Pancreas (tissue), 10 donors: ENCODE data around the gene PTMA. TPM values are rescaled to one million over a fixed set of nuclear protein-coding genes. Genes with fewer than 3 reads are reported as not detected.

Experiments
- ATAC-seq, 4 donors: fragments of 200-7000 bp; cut with Tn5 transposase; one replicate each; pipeline versions ENCODE4 v1.8.0 to v1.9.1; 2020; ENCODE audit warnings: mild to moderate bottlenecking in 4 of 4, moderate library complexity in 4 of 4
- DNase-seq, 6 donors: peaks; one replicate each; pipeline ENCODE4 v3.0.0-alpha.2; 2020
- FAIRE-seq: peaks from 2 replicates; lab custom pipeline; 2012; peaks lifted over from hg19 to GRCh38; lab: Jason Lieb, UNC
- H3K27ac ChIP-seq, 4 donors: fragments of 200-600 bp; sonication (generic); 1 replicate in 3 of 4; 2 replicates in 1 of 4; pipeline versions ENCODE4 v1.5.0 to v1.8.0; 2020
- H3K27me3 ChIP-seq, 4 donors: fragments of 200-600 bp; one replicate each; pipeline ENCODE4 v1.8.0; 2021
- H3K36me3 ChIP-seq, 3 donors: fragments of 200-600 bp; sonication (generic) in 1 of 3; one replicate each; pipeline versions ENCODE4 v1.5.0 to v1.8.0; 2020 to 2021
- H3K4me1 ChIP-seq, 3 donors: fragments of 200-600 bp; one replicate each; pipeline ENCODE4 v1.8.0; 2021
- H3K4me3 ChIP-seq, 4 donors: fragments of 200-600 bp; sonication (generic) in 2 of 4; one replicate each; pipeline versions ENCODE4 v1.5.0 to v1.8.0; 2020 to 2021
- H3K9me3 ChIP-seq, 4 donors: fragments of 200-600 bp; one replicate each; pipeline ENCODE4 v1.8.0; 2021
- CTCF ChIP-seq, 4 donors: fragments of 200-600 bp; sonication (generic) in 3 of 4; IDR thresholded peaks; one replicate each; pipeline versions ENCODE4 v1.5.0 to v1.8.0; 2021; ENCODE audit warnings: antibody characterized with exemption in 4 of 4
- WGBS, 2 donors: extraction: QIAGEN DNeasy Blood & Tissue Kit; methylation state at CpG; one replicate each; pipeline ENCODE4 v1.1.7; 2013; 5-methylcytosine and 5-hydroxymethylcytosine counted together
- intact Hi-C, 3 donors: fragments of 100-400 bp; cut with DNase I; formaldehyde crosslinking; loops; one replicate each; pipeline versions ENCODE4 v1.11.1 to v1.14.2; 2022
- polyA plus RNA-seq, 2 donors: library from polyadenylated mRNA; stranded (reverse); fragments of 200-250 nt; gene quantifications; one replicate each; pipeline ENCODE4 v1.2.3, GENCODE V29; 2013
- total RNA-seq, 6 donors: library from RNA; stranded (reverse); fragmentation: NEBNext Ultra II Directional in 4 of 6; extraction: Animal tissue kit (Norgen Biotek cat#: 25700) in 4 of 6; gene quantifications; one replicate each; pipeline versions ENCODE4 v1.2.1 to v1.2.4, GENCODE V29; 2021 to 2023
- donor health status: healthy with polysubstance abuse.
- donor health status: DM: no; HTN: no; CAD: no; lungs with moderate emphysema.
- donor health status: DM: no; HTN: no; CAD: no.
- donor health status: control.
- donor health status: control.
- donor health status: Bipolar disorder and iron deficiency.
- donor health status: DM: yes; HTN: yes; CAD: no.
- donor health status: DM: no; HTN: no; CAD: no.
- donor health status: DM: no; HTN: no; CAD: no.
- donor health status: DM: yes; HTN: yes; CAD: no.

Gene PTMA
- total and polyA plus RNA-seq, 8 donors = 319 to 751 (median 531) TPM

GRCh38 chr2:231674587-231675338 lies 33.6 kb upstream of the PTMA start:
- peak; percentile 69 to 76 (median 72) for ATAC-seq
- no peak for FAIRE-seq
- intact Hi-C loops = loop anchor here in 2 of 3 donors (5.0 kb wide), 2 partner anchors 57 to 62 kb away; no protein-coding TSS in a partner anchor

GRCh38 chr2:231676243-231676642 lies 32.1 kb upstream of the PTMA start:
- DNase-seq = no peak
- Histone ChIP-seq H3K36me3 (no peaks in the 10 kb centered on the region), H3K27ac (no peak overlapping the region), H3K4me3 (no peak overlapping the region), H3K9me3 (no peaks in the 10 kb centered on the region), H3K27me3 (no peaks in the 10 kb centered on the region), H3K4me1 (peaks cover 0 to 6% (median 0%) of the 10 kb centered on the region in 3 donors)
- ATAC-seq = no peak
- no peak for FAIRE-seq
- intact Hi-C loops = loop anchor here in 1 of 3 donors (2.0 kb wide), 1 partner anchor 39 kb away; no protein-coding TSS in a partner anchor
- 77 to 88% methylated on average over 6 of the region's 6 CpGs for WGBS, 2 donors
- no peak for TF ChIP-seq CTCF (IDR thresholded peaks at IDR 0.05)

More at GRCh38 chr2:231674587-231675338, 33.6 kb upstream of the PTMA start:
- H3K36me3 ChIP-seq = no peaks in the 10 kb centered on the region
- DNase-seq = peak in 5 of 6 donors; percentile 54 to 86 (median 79)
- H3K27ac ChIP-seq = no peak overlapping the region
- H3K4me1 ChIP-seq = peaks cover 0 to 6% (median 0%) of the 10 kb centered on the region in 3 donors
- no peaks in the 10 kb centered on the region for H3K9me3 ChIP-seq
- H3K4me3 ChIP-seq = no peak overlapping the region
- no peaks in the 10 kb centered on the region for H3K27me3 ChIP-seq
- WGBS, 2 donors = 17 to 18% methylated on average over 20 of the region's 20 CpGs
- TF ChIP-seq CTCF (IDR thresholded peaks at IDR 0.05) = peak; percentile 50 to 72 (median 70)

DNA sequence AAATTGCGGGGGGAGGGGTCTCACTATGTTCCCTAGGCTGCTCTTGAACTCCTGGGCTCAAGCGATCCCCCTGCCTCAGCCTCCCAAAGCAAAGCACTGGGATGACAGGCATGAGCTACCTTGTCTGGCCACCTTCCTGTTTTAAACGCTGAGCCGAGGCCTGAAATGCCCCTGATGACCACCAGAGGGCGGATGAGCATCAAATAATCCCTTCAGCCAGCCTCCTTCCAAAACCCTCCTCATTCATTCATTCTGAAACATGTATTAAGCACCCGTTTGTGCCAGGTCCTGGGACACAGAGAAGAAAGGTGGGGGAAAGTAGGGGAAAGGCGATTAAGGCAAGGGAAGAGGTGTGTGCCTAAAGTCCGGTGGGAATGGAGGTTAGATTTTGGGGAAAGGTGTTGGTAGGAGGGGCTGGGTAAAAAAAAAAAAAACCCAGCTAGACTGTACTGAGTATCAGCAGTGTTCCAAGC lies 30.7 kb upstream of the PTMA start:
- no peaks in the 10 kb centered on the region for H3K9me3 ChIP-seq
- H3K36me3 ChIP-seq = no peaks in the 10 kb centered on the region
- FAIRE-seq = no peak
- peak; percentile 79 to 90 (median 86) for TF ChIP-seq CTCF (IDR thresholded peaks at IDR 0.05)
- intact Hi-C loops = loop anchor here in 2 of 3 donors (2.0 kb wide), 1 partner anchor 37 kb away; no protein-coding TSS in a partner anchor
- 0 to 3% methylated on average over 8 of the region's 8 CpGs for WGBS, 2 donors
- H3K4me1 ChIP-seq = peaks cover 0 to 9% (median 0%) of the 10 kb centered on the region in 3 donors
- ATAC-seq = peak; percentile 33 to 62 (median 57)
- peak; percentile 71 to 90 (median 86) for DNase-seq
- H3K4me3 ChIP-seq = no peak overlapping the region
- H3K27ac ChIP-seq = no peak overlapping the region
- H3K27me3 ChIP-seq = no peaks in the 10 kb centered on the region

DNA sequence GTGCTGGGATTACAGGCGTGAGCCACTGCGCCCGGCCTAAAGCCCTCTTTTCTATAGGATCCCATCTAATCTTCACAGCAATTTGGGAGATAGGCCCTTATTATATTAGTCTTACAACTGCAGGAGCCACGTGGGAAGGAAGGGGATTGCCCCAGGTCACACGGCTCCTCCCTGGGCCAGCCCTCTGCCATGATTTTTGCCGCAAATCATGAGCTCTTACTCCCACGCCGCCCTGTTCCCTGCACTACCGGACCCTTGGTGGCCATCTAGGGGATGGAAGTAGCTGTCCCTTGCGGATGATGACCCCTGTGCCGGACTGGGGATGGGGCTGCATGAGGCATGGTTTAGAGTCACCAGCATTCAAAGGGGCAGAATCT lies 28.4 kb upstream of the PTMA start:
- Histone ChIP-seq H3K9me3 (no peaks in the 10 kb centered on the region), H3K27ac (peak overlapping the region in 2 of 4 donors; percentile 86 to 92), H3K27me3 (no peaks in the 10 kb centered on the region), H3K4me1 (peaks cover 0 to 5% (median 0%) of the 10 kb centered on the region in 3 donors), H3K36me3 (no peaks in the 10 kb centered on the region), H3K4me3 (peak overlapping the region in 1 of 4 donors; percentile 47)
- ATAC-seq (no peak), DNase-seq (no peak), FAIRE-seq (no peak)
- WGBS, 2 donors = 87 to 88% methylated on average over 11 of the region's 11 CpGs
- intact Hi-C loops = loop anchor here in 1 of 3 donors (2.0 kb wide), 1 partner anchor 35 kb away; no protein-coding TSS in a partner anchor
- no peak for TF ChIP-seq CTCF (IDR thresholded peaks at IDR 0.05)
